HepG2 (cell line): ENCODE data around the gene FOLR3. TPM values are rescaled to one million over a fixed set of nuclear protein-coding genes. Genes with fewer than 3 reads are reported as not detected.

Source experiments
- HIVEP1 ChIP-seq: sonication (generic); formaldehyde crosslinking; IDR thresholded peaks from 2 replicates; pipeline ENCODE4 v1.4.0; 2020; ENCODE audit warnings: mild to moderate bottlenecking, missing genetic modification reagents
- HMG20B ChIP-seq: conservative IDR thresholded peaks from 2 replicates; pipeline ENCODE4 v1.6.1; 2016; ENCODE audit warnings: missing genetic modification reagents, missing compliant biosample characterization
- HOXA3 ChIP-seq: sonication (generic); formaldehyde crosslinking; IDR thresholded peaks from 2 replicates; pipeline ENCODE4 v1.5.0; 2020; ENCODE audit warnings: missing genetic modification reagents
- HOXD1 ChIP-seq: sonication (generic); formaldehyde crosslinking; IDR thresholded peaks from 2 replicates; pipeline ENCODE4 v1.5.0; 2020; ENCODE audit warnings: missing genetic modification reagents
- JDP2 ChIP-seq: sonication (generic); formaldehyde crosslinking; IDR thresholded peaks from 2 replicates; pipeline ENCODE4 v1.8.1; 2022; ENCODE audit warnings: missing genetic modification reagents, borderline replicate concordance
- MTF1 ChIP-seq: sonication (generic); formaldehyde crosslinking; IDR thresholded peaks from 2 replicates; pipeline ENCODE4 v1.5.0; 2020; ENCODE audit warnings: missing genetic modification reagents
- NPAS2 ChIP-seq: sonication (generic); formaldehyde crosslinking; IDR thresholded peaks from 2 replicates; pipeline ENCODE4 v1.8.0; 2022; ENCODE audit warnings: mild to moderate bottlenecking, missing genetic modification reagents, borderline replicate concordance
- NR2F1 ChIP-seq, 2 experiments: fragments of 450-650 bp in 1 of 2; formaldehyde crosslinking in 1 of 2; IDR thresholded peaks; 2 replicates each; pipeline versions ENCODE4 v1.5.0 to v1.6.1; 2016 to 2020; ENCODE audit warnings: mild to moderate bottlenecking in 1 of 2, missing compliant biosample characterization in 1 of 2, missing genetic modification reagents in 1 of 2, moderate library complexity in 1 of 2
- POLR2AphosphoS2 ChIP-seq: IDR thresholded peaks from 2 replicates; pipeline ENCODE4 v1.6.1; 2011; ENCODE audit warnings: low read depth, low read length, improper control_type of control experiment
- REXO4 ChIP-seq: sonication (generic); formaldehyde crosslinking; IDR thresholded peaks from 2 replicates; pipeline ENCODE4 v1.8.0; 2022; ENCODE audit warnings: missing genetic modification reagents, mild to moderate bottlenecking, borderline replicate concordance
- TBL1XR1 ChIP-seq: fragments of 150-350 bp; IDR thresholded peaks from 2 replicates; pipeline ENCODE4 v1.6.1; 2014; ENCODE audit warnings: borderline replicate concordance, low read length; ENCODE audit not compliant: partially characterized antibody
- ZBTB7A ChIP-seq: sonication (generic); formaldehyde crosslinking; IDR thresholded peaks from 2 replicates; pipeline ENCODE4 v1.8.0; 2022; ENCODE audit warnings: mild to moderate bottlenecking, missing genetic modification reagents
- ZKSCAN8 ChIP-seq: IDR thresholded peaks from 2 replicates; pipeline ENCODE4 v1.6.1; 2016; ENCODE audit warnings: borderline replicate concordance, missing genetic modification reagents, missing compliant biosample characterization
- ZNF556 ChIP-seq: sonication (generic); formaldehyde crosslinking; IDR thresholded peaks from 2 replicates; pipeline ENCODE4 v1.4.0; 2020; ENCODE audit warnings: mild to moderate bottlenecking, missing genetic modification reagents, borderline replicate concordance
- ZNF652 ChIP-seq: IDR thresholded peaks from 2 replicates; pipeline ENCODE4 v1.6.1; 2016; ENCODE audit warnings: low read depth, borderline replicate concordance
- ZNF782 ChIP-seq: sonication (generic); formaldehyde crosslinking; IDR thresholded peaks from 2 replicates; pipeline ENCODE4 v1.4.0; 2020; ENCODE audit warnings: missing genetic modification reagents, mild to moderate bottlenecking, borderline replicate concordance
- ZNF878 ChIP-seq: sonication (generic); formaldehyde crosslinking; IDR thresholded peaks from 2 replicates; pipeline ENCODE4 v1.8.1; 2023; ENCODE audit warnings: mild to moderate bottlenecking, missing genetic modification reagents, moderate library complexity
- polyA plus RNA-seq, 8 experiments: library from polyadenylated mRNA; depleted of rRNA in 3 of 8; stranded (reverse) in 7 of 8; unstranded in 1 of 8; fragments of >200 nt; fragmentation: Illumina TruSeq in 4 of 8; extraction: Trizol in 4 of 8; gene quantifications; 2 replicates each; pipeline versions ENCODE4 v1.2.1 to v1.2.3, GENCODE V29; 2011 to 2016; ENCODE audit warnings: low read depth in 4 of 8, missing spikeins in 1 of 8, mixed read lengths in 1 of 8; ENCODE audit not compliant: insufficient read depth in 1 of 8
- total RNA-seq, 5 experiments: library from RNA; depleted of rRNA; stranded (reverse); fragments of >200 nt; fragmentation: Illumina TruSeq; extraction: Trizol; gene quantifications; 2 replicates each; pipeline ENCODE4 v1.2.3, GENCODE V29; 2016; ENCODE audit warnings: low read depth in 1 of 5
- TF ChIP-seq, protein P1 (sequence below): sonication (generic); formaldehyde crosslinking; IDR thresholded peaks from 2 replicates; pipeline ENCODE4 v1.8.0; 2022; ENCODE audit warnings: mild to moderate bottlenecking, missing genetic modification reagents; ENCODE audit not compliant: insufficient replicate concordance
- TF ChIP-seq, protein P2 (sequence below): sonication (generic); formaldehyde crosslinking; IDR thresholded peaks from 2 replicates; pipeline ENCODE4 v1.5.0; 2020; ENCODE audit warnings: mild to moderate bottlenecking, low read depth, missing genetic modification reagents, borderline replicate concordance
- TF ChIP-seq, protein P3 (sequence below): sonication (generic); formaldehyde crosslinking; IDR thresholded peaks from 2 replicates; pipeline ENCODE4 v1.8.0; 2022; ENCODE audit warnings: mild to moderate bottlenecking, missing genetic modification reagents, moderate library complexity
- TF ChIP-seq, protein P4 (sequence below): sonication (generic); formaldehyde crosslinking; IDR thresholded peaks from 2 replicates; pipeline ENCODE4 v1.9.0; 2021; ENCODE audit warnings: missing genetic modification reagents, borderline replicate concordance
- TF ChIP-seq, protein P5 (sequence below): IDR thresholded peaks from 2 replicates; pipeline ENCODE4 v1.6.1; 2016; ENCODE audit warnings: mild to moderate bottlenecking

FOLR3 gene
- total and polyA plus RNA-seq, 2 of the 13 experiments (the other 11 are each of a cell fraction or from before 2014, with no cell fraction given), result not detected

DNA sequence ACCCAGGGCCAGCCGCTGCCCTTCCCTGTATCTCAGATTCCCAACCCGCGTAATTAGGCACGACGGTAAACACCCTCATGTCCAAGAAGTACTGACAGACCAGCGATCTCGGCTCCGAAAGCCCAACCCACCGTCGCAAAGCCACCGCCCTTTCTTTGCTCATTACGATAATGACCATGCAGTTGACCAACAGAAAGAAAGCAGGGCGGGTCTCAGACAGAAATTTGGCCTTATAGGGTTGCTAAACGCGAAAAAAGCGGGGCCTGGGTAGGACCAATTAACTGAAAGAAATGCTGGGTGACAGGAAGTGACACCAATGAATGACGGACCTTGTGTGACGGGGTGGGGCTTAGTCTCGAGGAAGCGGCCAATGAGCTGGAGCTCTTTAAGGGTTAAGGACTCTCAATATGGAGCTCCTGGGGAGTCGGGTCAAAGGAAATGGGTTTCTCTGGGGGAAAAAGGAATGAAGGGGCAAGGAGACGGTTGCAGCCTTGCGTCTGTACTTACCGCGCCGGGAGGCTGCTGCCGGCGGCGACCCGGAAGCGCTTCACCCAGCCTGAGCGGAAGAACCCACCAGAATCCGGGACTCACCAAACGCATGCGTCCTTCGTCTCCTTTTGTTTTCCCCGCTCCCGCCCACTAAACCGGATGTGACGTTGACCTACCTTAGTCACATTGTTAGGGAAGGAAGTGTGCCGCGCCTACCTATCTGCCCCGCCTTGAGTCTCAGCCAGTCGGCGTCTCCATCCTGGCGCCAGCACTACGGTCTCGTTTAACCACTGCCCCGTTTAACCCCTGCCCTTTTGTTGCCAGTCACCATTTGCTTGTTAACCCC, 23.2 kb upstream of the FOLR3 start, which contains the start of gene ANAPC15 (continued):
- TF ChIP-seq, protein P1, sequence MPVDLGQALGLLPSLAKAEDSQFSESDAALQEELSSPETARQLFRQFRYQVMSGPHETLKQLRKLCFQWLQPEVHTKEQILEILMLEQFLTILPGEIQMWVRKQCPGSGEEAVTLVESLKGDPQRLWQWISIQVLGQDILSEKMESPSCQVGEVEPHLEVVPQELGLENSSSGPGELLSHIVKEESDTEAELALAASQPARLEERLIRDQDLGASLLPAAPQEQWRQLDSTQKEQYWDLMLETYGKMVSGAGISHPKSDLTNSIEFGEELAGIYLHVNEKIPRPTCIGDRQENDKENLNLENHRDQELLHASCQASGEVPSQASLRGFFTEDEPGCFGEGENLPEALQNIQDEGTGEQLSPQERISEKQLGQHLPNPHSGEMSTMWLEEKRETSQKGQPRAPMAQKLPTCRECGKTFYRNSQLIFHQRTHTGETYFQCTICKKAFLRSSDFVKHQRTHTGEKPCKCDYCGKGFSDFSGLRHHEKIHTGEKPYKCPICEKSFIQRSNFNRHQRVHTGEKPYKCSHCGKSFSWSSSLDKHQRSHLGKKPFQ (CRISPR knock-in tag), result no peak
- TF ChIP-seq HOXA3 (CRISPR knock-in tag), result peak; percentile 82
- TF ChIP-seq ZBTB7A (CRISPR knock-in tag), result no peak
- TF ChIP-seq ZNF782 (CRISPR knock-in tag), result no peak
- no peak for TF ChIP-seq TBL1XR1
- TF ChIP-seq, protein P2, sequence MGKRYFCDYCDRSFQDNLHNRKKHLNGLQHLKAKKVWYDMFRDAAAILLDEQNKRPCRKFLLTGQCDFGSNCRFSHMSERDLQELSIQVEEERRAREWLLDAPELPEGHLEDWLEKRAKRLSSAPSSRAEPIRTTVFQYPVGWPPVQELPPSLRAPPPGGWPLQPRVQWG (CRISPR knock-in tag), result no peak
- peak; percentile 14; the same call in 1 of the 2 replicates for TF ChIP-seq HOXD1 (CRISPR knock-in tag)
- TF ChIP-seq ZNF878 (CRISPR knock-in tag), result 0 out of 2 replicates have a peak, but pooled peaks have one; percentile 51
- 0 out of 2 replicates have a peak, but pooled peaks have one; percentile 49 for TF ChIP-seq ZNF556 (CRISPR knock-in tag)
- no peak for TF ChIP-seq MTF1
- TF ChIP-seq JDP2 (CRISPR knock-in tag), result no peak
- no peak for TF ChIP-seq POLR2AphosphoS2
- TF ChIP-seq, protein P3, sequence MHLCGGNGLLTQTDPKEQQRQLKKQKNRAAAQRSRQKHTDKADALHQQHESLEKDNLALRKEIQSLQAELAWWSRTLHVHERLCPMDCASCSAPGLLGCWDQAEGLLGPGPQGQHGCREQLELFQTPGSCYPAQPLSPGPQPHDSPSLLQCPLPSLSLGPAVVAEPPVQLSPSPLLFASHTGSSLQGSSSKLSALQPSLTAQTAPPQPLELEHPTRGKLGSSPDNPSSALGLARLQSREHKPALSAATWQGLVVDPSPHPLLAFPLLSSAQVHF (CRISPR knock-in tag), result no peak
- no peak for TF ChIP-seq HMG20B (CRISPR knock-in tag)
- TF ChIP-seq NPAS2 (CRISPR knock-in tag), result no peak
- TF ChIP-seq ZKSCAN8 (CRISPR knock-in tag), result no peak
- no peak for TF ChIP-seq NR2F1 (CRISPR knock-in tag; IDR thresholded peaks at IDR 0.05)
- TF ChIP-seq HIVEP1 (CRISPR knock-in tag), result no peak
- TF ChIP-seq ZNF652 (CRISPR knock-in tag), result peak; percentile 85
- TF ChIP-seq, protein P4, sequence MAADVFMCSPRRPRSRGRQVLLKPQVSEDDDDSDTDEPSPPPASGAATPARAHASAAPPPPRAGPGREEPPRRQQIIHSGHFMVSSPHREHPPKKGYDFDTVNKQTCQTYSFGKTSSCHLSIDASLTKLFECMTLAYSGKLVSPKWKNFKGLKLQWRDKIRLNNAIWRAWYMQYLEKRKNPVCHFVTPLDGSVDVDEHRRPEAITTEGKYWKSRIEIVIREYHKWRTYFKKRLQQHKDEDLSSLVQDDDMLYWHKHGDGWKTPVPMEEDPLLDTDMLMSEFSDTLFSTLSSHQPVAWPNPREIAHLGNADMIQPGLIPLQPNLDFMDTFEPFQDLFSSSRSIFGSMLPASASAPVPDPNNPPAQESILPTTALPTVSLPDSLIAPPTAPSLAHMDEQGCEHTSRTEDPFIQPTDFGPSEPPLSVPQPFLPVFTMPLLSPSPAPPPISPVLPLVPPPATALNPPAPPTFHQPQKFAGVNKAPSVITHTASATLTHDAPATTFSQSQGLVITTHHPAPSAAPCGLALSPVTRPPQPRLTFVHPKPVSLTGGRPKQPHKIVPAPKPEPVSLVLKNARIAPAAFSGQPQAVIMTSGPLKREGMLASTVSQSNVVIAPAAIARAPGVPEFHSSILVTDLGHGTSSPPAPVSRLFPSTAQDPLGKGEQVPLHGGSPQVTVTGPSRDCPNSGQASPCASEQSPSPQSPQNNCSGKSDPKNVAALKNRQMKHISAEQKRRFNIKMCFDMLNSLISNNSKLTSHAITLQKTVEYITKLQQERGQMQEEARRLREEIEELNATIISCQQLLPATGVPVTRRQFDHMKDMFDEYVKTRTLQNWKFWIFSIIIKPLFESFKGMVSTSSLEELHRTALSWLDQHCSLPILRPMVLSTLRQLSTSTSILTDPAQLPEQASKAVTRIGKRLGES, result 0 out of 2 replicates have a peak, but pooled peaks have one; percentile 56
- TF ChIP-seq REXO4, result no peak
- TF ChIP-seq, protein P5, sequence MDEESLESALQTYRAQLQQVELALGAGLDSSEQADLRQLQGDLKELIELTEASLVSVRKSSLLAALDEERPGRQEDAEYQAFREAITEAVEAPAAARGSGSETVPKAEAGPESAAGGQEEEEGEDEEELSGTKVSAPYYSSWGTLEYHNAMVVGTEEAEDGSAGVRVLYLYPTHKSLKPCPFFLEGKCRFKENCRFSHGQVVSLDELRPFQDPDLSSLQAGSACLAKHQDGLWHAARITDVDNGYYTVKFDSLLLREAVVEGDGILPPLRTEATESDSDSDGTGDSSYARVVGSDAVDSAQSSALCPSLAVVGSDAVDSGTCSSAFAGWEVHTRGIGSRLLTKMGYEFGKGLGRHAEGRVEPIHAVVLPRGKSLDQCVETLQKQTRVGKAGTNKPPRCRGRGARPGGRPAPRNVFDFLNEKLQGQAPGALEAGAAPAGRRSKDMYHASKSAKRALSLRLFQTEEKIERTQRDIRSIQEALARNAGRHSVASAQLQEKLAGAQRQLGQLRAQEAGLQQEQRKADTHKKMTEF (CRISPR knock-in tag), result peak; percentile 60; the same call in 1 of the 2 replicates
